ENCODE measurements around the gene KPNA3.

GRCh38 chr13:49784886-49785570 is 7.5 kb downstream of the KPNA3 start:
- TF ChIP-seq CTCF (IDR thresholded peaks at IDR 0.05) (no peak), REST (IDR thresholded peaks at IDR 0.05; ENCODE audit: insufficient read depth in 1 of 2, low read depth in 2 of 2, low read length in 1 of 2) (no peak)

Measured in Panc1 (cell line).